Caco-2 (cell line): ENCODE data around the gene PHF13. TPM values are rescaled to one million over a fixed set of nuclear protein-coding genes. Genes with fewer than 3 reads are reported as not detected.

Experiments used
- BruUV-seq: library from RNA; stranded (reverse); fragments of 400-500 nt; replicated peaks from 2 replicates; lab custom pipeline; 2021; lab: Mats Ljungman, UMichigan
- CTCF ChIA-PET: fragments of 300-600 bp; sonication (Branson Sonifier 250); formaldehyde crosslinking; loops from one replicate; lab custom pipeline; 2022; ENCODE audit warnings: antibody characterized with exemption; lab: Charles Lee
- POLR2A ChIA-PET: fragments of 300-600 bp; sonication (Branson Sonifier 250); formaldehyde crosslinking; loops from one replicate; lab custom pipeline; 2022; ENCODE audit warnings: antibody characterized with exemption; lab: Charles Lee
- DNase-seq, 2 experiments: peaks; one replicate each; pipeline versions ENCODE4 v3.0.0 to v3.0.0-alpha.2; 2020 to 2022
- H3K27me3 ChIP-seq: replicated peaks from 2 replicates; pipeline ENCODE4 v1.6.0; 2011; ENCODE audit warnings: low read length; ENCODE audit not compliant: control insufficient read depth, insufficient read depth
- H3K36me3 ChIP-seq: 2 replicates; pipeline ENCODE4 v1.5.1; 2011; ENCODE audit warnings: low read length; ENCODE audit not compliant: control insufficient read depth, insufficient read depth
- H3K4me1 ChIP-seq: fragments of 250-450 bp; sonication (Bioruptor Pico); 2 replicates; pipeline ENCODE4 v1.5.1; 2020; ENCODE audit warnings: mild to moderate bottlenecking
- H3K4me3 ChIP-seq: 2 replicates; pipeline ENCODE4 v1.5.1; 2011; ENCODE audit warnings: low read depth, mild to moderate bottlenecking, control low read depth, low read length
- H3K9me3 ChIP-seq: fragments of 250-450 bp; sonication (Bioruptor Pico); 2 replicates; pipeline ENCODE4 v1.5.1; 2020; ENCODE audit warnings: mild to moderate bottlenecking, moderate library complexity
- H3K27ac Mint-ChIP-seq: one replicate; pipeline ENCODE4 v1.8.0; 2022; ENCODE audit warnings: mixed read lengths; ENCODE audit not compliant: unreplicated experiment
- H3K27me3 Mint-ChIP-seq: one replicate; pipeline ENCODE4 v1.8.0; 2022; ENCODE audit warnings: mixed read lengths; ENCODE audit not compliant: insufficient read depth, unreplicated experiment
- H3K36me3 Mint-ChIP-seq: one replicate; pipeline ENCODE4 v1.8.0; 2022; ENCODE audit warnings: mild to moderate bottlenecking, mixed read lengths; ENCODE audit not compliant: insufficient read depth, unreplicated experiment
- H3K4me1 Mint-ChIP-seq: one replicate; pipeline ENCODE4 v1.8.0; 2022; ENCODE audit warnings: low read depth, mixed read lengths; ENCODE audit not compliant: unreplicated experiment
- H3K4me3 Mint-ChIP-seq: one replicate; pipeline ENCODE4 v1.8.0; 2022; ENCODE audit warnings: mild to moderate bottlenecking, moderate library complexity, mixed read lengths; ENCODE audit not compliant: unreplicated experiment
- H3K9me3 Mint-ChIP-seq: one replicate; pipeline ENCODE4 v1.8.0; 2022; ENCODE audit warnings: mixed read lengths; ENCODE audit not compliant: unreplicated experiment
- intact Hi-C: fragments of 100-400 bp; cut with micrococcal nuclease; formaldehyde crosslinking; loops from one replicate; pipeline ENCODE4 v1.10.0; 2022; ENCODE audit not compliant: unreplicated experiment
- total RNA-seq: library from RNA; stranded (reverse); gene quantifications from 2 replicates; pipeline ENCODE4 v1.2.3, GENCODE V29; 2022
- TF ChIP-seq, protein P1 (sequence below), 2 experiments: fragments of 200-600 bp in 1 of 2; IDR thresholded peaks; 1 replicate in 1 of 2; 2 replicates in 1 of 2; pipeline versions ENCODE4 v1.5.1 to v1.8.0; 2011 to 2022; ENCODE audit warnings: antibody characterized with exemption in 1 of 2, control low read depth in 1 of 2, inconsistent platforms in 1 of 2, low read depth in 1 of 2, low read length in 1 of 2, mild to moderate bottlenecking in 1 of 2, moderate library complexity in 1 of 2; ENCODE audit not compliant: insufficient read depth in 1 of 2, severe bottlenecking in 1 of 2, unreplicated experiment in 1 of 2

The PHF13 gene
- total RNA-seq, 1 experiment from 2014 or later: 21.8 TPM

DNA sequence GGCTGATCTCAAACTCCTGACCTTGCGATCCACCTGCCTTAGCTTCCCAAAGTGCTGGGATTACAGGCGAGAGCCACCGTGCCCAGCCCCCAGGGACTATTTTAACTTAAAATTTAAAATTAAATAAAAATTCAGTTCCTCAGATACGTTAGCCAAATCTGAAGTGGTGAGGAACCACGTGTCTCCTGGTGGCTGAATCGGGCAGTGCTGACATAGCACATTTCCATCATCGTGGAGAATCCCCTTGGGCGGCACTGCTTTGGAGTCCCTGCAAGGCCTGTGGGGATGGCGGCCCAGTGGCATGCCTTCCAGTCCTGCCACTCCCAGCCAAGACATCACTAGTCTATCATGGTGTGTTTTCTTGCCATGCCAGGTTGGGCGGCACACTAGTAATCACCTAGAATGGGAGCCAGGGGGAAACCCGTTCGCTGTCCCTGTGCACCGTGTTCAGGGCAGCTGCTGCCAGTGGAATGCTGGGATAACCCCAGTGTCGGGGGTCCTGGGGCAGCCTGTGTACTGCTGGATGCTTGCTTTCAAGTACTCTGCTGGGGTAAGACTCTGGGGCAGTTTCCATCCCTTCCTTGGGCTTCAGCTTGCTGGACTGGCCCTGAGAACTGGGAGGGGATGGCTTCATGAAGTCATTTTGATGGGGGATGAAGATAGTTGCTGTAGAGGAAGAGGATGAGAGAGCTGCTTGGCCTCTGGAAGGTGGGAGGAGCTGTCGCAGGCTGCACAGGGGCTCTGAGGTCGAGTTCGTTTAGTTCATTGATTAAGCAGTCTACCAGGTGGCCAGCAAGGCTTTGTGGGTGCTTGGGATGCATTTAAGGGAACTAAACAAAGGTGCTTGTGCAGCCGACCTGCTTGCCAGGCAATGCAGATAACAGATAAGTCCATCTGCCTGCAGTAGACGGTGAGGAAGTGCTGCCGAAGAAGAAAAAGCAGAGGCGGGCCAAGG lies 29.1 kb upstream of the PHF13 start:
- no peak overlapping the region for H3K4me3 ChIP-seq
- TF ChIP-seq, protein P1, sequence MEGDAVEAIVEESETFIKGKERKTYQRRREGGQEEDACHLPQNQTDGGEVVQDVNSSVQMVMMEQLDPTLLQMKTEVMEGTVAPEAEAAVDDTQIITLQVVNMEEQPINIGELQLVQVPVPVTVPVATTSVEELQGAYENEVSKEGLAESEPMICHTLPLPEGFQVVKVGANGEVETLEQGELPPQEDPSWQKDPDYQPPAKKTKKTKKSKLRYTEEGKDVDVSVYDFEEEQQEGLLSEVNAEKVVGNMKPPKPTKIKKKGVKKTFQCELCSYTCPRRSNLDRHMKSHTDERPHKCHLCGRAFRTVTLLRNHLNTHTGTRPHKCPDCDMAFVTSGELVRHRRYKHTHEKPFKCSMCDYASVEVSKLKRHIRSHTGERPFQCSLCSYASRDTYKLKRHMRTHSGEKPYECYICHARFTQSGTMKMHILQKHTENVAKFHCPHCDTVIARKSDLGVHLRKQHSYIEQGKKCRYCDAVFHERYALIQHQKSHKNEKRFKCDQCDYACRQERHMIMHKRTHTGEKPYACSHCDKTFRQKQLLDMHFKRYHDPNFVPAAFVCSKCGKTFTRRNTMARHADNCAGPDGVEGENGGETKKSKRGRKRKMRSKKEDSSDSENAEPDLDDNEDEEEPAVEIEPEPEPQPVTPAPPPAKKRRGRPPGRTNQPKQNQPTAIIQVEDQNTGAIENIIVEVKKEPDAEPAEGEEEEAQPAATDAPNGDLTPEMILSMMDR (IDR thresholded peaks at IDR 0.05; ENCODE audit: insufficient read depth in 1 of 2, low read depth in 1 of 2, low read length in 1 of 2, severe bottlenecking in 1 of 2, unreplicated experiment in 1 of 2): no peak
- no peaks in the 10 kb centered on the region for H3K9me3 ChIP-seq
- H3K4me1 Mint-ChIP-seq: no peaks in the 10 kb centered on the region
- peaks cover 2% of the 10 kb centered on the region; the same call in 1 of the 2 replicates for H3K36me3 ChIP-seq
- peaks cover 25% of the 10 kb centered on the region for H3K36me3 Mint-ChIP-seq
- BruUV-seq: no TSS peak
- no peak for DNase-seq
- H3K4me1 ChIP-seq: peaks cover 24% of the 10 kb centered on the region
- no peaks in the 10 kb centered on the region for H3K27me3 ChIP-seq
- no peak overlapping the region for H3K27ac Mint-ChIP-seq
- intact Hi-C loops: no loop called here
- no peak overlapping the region for H3K4me3 Mint-ChIP-seq
- no peaks in the 10 kb centered on the region for H3K27me3 Mint-ChIP-seq
- H3K9me3 Mint-ChIP-seq: no peaks in the 10 kb centered on the region
- CTCF ChIA-PET: no interaction called here
- POLR2A ChIA-PET: no interaction called here

DNA sequence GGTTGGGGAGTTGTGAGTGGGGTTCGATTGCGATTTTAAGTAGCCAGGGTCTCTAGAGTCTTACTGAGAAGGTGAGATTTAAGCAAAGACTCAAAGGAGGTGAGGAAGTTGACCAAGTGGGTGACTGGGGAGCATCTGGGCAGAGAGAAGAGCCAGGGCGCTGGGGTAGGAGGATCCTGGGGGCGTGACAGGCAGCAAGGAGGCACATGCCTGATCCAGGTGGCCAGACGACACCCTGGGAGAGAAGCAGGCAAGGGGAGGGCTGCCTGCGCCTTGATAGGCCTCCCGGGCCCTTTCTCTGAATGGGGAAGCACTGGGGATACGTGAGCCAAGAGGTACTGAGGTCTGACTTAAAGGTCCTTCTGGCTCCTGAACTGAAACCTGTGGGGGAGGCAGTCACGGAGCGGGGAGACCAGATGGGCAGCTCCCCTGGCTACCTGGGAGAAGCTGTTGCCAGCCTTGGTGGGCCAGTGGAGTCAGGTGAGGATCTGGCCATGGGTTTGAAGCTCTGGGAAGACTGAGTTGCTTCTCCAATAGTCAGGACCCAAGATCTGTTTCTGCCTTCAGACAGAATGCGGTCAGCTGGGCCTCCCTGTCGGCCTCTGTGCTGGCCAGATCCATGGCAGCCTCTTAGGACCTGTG lies 28.3 kb upstream of the PHF13 start:
- TF ChIP-seq, protein P1 (IDR thresholded peaks at IDR 0.05; ENCODE audit: insufficient read depth in 1 of 2, low read depth in 1 of 2, low read length in 1 of 2, severe bottlenecking in 1 of 2, unreplicated experiment in 1 of 2): no peak
- Mint-ChIP-seq H3K4me1 (no peaks in the 10 kb centered on the region), H3K36me3 (peaks cover 17% of the 10 kb centered on the region), H3K9me3 (no peaks in the 10 kb centered on the region), H3K4me3 (no peak overlapping the region), H3K27me3 (no peaks in the 10 kb centered on the region), H3K27ac (no peak overlapping the region)
- ChIA-PET CTCF (no interaction called here), POLR2A (no interaction called here)
- intact Hi-C loops: no loop called here
- Histone ChIP-seq H3K4me3 (no peak overlapping the region), H3K36me3 (peaks cover 2% of the 10 kb centered on the region; the same call in 1 of the 2 replicates), H3K4me1 (peaks cover 23% of the 10 kb centered on the region), H3K9me3 (no peaks in the 10 kb centered on the region), H3K27me3 (no peaks in the 10 kb centered on the region)
- no TSS peak for BruUV-seq
- no peak for DNase-seq

DNA sequence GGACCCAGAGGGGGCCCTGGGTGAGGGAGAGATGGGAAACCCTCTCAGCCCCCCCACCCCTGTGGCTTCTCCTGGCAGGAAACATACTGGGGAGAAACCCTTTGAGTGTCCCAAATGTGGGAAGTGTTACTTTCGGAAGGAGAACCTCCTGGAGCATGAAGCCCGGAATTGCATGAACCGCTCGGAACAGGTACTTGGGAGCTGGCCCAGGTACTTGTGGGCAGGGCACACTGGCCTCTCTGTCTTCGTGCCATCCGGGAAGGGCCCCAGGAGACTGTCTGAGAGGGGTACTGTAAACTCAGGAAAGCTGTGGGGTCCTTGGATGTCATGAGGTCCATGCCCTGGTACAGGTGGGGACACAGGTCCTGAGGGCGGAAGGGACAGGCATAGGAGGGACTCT lies 27.7 kb upstream of the PHF13 start:
- ChIA-PET CTCF (no interaction called here), POLR2A (no interaction called here)
- TF ChIP-seq, protein P1 (IDR thresholded peaks at IDR 0.05; ENCODE audit: insufficient read depth in 1 of 2, low read depth in 1 of 2, low read length in 1 of 2, severe bottlenecking in 1 of 2, unreplicated experiment in 1 of 2): no peak
- H3K27me3 Mint-ChIP-seq: no peaks in the 10 kb centered on the region
- BruUV-seq: no TSS peak
- peaks cover 19% of the 10 kb centered on the region for H3K4me1 ChIP-seq
- intact Hi-C loops: no loop called here
- DNase-seq: no peak
- no peak overlapping the region for H3K4me3 ChIP-seq
- no peak overlapping the region for H3K4me3 Mint-ChIP-seq
- H3K4me1 Mint-ChIP-seq: no peaks in the 10 kb centered on the region
- no peak overlapping the region for H3K27ac Mint-ChIP-seq
- H3K36me3 ChIP-seq: peaks cover 2% of the 10 kb centered on the region; the same call in 1 of the 2 replicates
- H3K9me3 ChIP-seq: no peaks in the 10 kb centered on the region
- H3K9me3 Mint-ChIP-seq: no peaks in the 10 kb centered on the region
- peaks cover 14% of the 10 kb centered on the region for H3K36me3 Mint-ChIP-seq
- H3K27me3 ChIP-seq: no peaks in the 10 kb centered on the region
